Measurements from ENCODE around the gene ABCC4.
"Not testable (repeated sequence)": the region's sequence is repeated elsewhere in the genome, so short reads cannot be mapped to it uniquely, and the experiment has no call there.

Gene ABCC4

DNA sequence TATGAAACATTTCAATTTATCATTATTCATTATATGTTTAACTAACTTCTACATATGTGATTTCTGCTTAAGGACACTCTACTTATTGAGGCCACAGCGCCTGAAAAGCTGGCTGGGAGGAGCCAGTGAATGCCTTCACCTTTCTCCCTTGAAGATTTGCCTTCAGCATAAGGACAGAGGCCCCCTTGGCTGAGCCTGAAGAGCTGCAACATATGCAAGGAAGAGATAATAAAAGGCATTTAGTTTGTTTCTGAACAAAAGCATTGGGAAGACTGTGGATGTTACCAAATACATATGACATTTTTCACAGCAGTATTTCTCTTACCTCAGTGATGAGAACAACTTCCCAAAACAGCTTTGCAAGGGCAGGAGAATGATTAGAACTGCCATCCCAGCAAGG lies 92.1 kb downstream of the ABCC4 start:
- TF ChIP-seq BHLHE40 (IDR thresholded peaks at IDR 0.05; ENCODE audit: borderline replicate concordance) (no peak), ELF4 (IDR thresholded peaks at IDR 0.05) (no peak), FOXK2 (IDR thresholded peaks at IDR 0.05) (no peak), SUZ12 (IDR thresholded peaks at IDR 0.05) (no peak), TARDBP (IDR thresholded peaks at IDR 0.05) (no peak), CTBP1 (IDR thresholded peaks at IDR 0.05; ENCODE audit: borderline replicate concordance) (no peak), FOXM1 (IDR thresholded peaks at IDR 0.05; ENCODE audit: borderline replicate concordance) (no peak), LEF1 (IDR thresholded peaks at IDR 0.05; ENCODE audit: borderline replicate concordance) (no peak), SP1 (IDR thresholded peaks at IDR 0.05) (no peak), ZNF384 (IDR thresholded peaks at IDR 0.05) (no peak), FOXA1 (IDR thresholded peaks at IDR 0.05) (no peak)
- TF ChIP-seq, protein P1, sequence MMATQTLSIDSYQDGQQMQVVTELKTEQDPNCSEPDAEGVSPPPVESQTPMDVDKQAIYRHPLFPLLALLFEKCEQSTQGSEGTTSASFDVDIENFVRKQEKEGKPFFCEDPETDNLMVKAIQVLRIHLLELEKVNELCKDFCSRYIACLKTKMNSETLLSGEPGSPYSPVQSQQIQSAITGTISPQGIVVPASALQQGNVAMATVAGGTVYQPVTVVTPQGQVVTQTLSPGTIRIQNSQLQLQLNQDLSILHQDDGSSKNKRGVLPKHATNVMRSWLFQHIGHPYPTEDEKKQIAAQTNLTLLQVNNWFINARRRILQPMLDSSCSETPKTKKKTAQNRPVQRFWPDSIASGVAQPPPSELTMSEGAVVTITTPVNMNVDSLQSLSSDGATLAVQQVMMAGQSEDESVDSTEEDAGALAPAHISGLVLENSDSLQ (IDR thresholded peaks at IDR 0.05), result no peak
- ChIA-PET CTCF (interaction anchor here (1.3 kb wide), 1 partner anchor 19 kb away, joined by 3 read pairs; no protein-coding TSS in a partner anchor), POLR2A (no interaction called here)
- DNase-seq (ENCODE audit: extremely low spot score), result no peak

DNA sequence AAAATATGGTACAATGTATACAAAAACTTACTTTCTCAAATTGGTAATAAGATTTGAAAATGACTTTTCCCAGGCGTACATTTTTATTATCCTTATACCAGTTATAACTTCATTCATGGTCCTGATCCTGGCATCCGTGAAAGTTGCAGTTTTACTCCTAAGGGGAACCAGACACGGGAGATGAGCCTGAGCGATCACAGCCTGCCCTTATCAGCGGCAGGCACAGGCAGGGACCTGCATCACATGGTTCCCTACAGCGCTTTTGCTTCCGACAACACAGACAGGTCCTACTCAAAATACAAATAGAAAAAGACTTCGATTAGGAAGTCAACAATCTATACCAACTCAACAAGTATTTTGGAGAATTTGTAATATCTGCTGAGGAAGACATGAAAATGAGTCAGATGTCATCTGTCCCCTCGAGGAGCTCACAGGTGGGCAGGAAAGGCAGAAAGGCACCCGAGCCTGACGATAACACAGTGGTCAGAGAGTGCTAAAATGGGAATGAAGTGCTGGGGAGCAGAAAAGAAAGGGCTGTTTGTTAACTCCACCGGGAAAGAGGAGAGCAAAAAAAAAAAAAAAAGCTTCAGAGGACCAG lies 93.4 kb downstream of the ABCC4 start:
- no peak for DNase-seq (ENCODE audit: extremely low spot score)
- POLR2A ChIA-PET, result no interaction called here
- CTCF ChIA-PET, result no interaction called here
- TF ChIP-seq ARNT (IDR thresholded peaks at IDR 0.05) (no peak), FOXM1 (IDR thresholded peaks at IDR 0.05; ENCODE audit: borderline replicate concordance) (no peak), ELF4 (IDR thresholded peaks at IDR 0.05) (no peak), ZNF384 (IDR thresholded peaks at IDR 0.05) (no peak), SUZ12 (IDR thresholded peaks at IDR 0.05) (no peak), L3MBTL2 (conservative IDR thresholded peaks at IDR 0.05) (no peak), BHLHE40 (IDR thresholded peaks at IDR 0.05; ENCODE audit: borderline replicate concordance) (no peak), HDGF (IDR thresholded peaks at IDR 0.05; ENCODE audit: borderline replicate concordance) (no peak), NFRKB (IDR thresholded peaks at IDR 0.05) (no peak), LEF1 (IDR thresholded peaks at IDR 0.05; ENCODE audit: borderline replicate concordance) (no peak), CTBP1 (IDR thresholded peaks at IDR 0.05; ENCODE audit: borderline replicate concordance) (no peak), FOXA1 (IDR thresholded peaks at IDR 0.05) (no peak), TARDBP (IDR thresholded peaks at IDR 0.05) (no peak), SP1 (IDR thresholded peaks at IDR 0.05) (no peak)
- TF ChIP-seq, protein P1 (IDR thresholded peaks at IDR 0.05), result no peak

DNA sequence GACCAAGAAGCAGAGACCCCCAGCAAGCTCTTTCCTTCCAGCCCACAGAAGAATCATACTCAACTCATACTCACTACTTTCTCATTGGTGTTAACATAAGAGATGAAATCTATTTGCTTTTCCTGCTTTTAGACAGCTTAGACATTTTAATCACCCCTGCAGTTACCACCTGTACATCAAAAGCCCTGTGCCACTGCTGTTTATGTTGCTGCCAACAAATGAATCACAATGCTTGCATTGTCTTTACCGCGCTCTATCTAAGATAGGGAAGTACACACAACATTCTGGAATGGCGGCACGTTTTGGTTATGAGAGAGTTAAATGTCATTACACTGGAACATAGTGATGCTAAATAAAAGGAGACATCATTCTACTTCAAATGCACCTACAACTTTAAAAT lies 95.1 kb downstream of the ABCC4 start:
- DNase-seq (ENCODE audit: extremely low spot score), result no peak
- TF ChIP-seq NFRKB (IDR thresholded peaks at IDR 0.05), result no peak
- no peak for TF ChIP-seq SP1 (IDR thresholded peaks at IDR 0.05)
- no peak for TF ChIP-seq ARNT (IDR thresholded peaks at IDR 0.05)
- TF ChIP-seq L3MBTL2 (conservative IDR thresholded peaks at IDR 0.05), result no peak
- TF ChIP-seq ZNF384 (IDR thresholded peaks at IDR 0.05), result no peak
- no peak for TF ChIP-seq TARDBP (IDR thresholded peaks at IDR 0.05)
- TF ChIP-seq ELF4 (IDR thresholded peaks at IDR 0.05), result no peak
- TF ChIP-seq FOXM1 (IDR thresholded peaks at IDR 0.05; ENCODE audit: borderline replicate concordance), result no peak
- no peak for TF ChIP-seq SUZ12 (IDR thresholded peaks at IDR 0.05)
- TF ChIP-seq, protein P1 (IDR thresholded peaks at IDR 0.05), result no peak
- POLR2A ChIA-PET, result no interaction called here
- CTCF ChIA-PET, result no interaction called here

- no peak for DNase-seq (ENCODE audit: extremely low spot score)
- ChIA-PET POLR2A (no interaction called here), CTCF (no interaction called here)
- no peak for TF ChIP-seq BHLHE40 (IDR thresholded peaks at IDR 0.05; ENCODE audit: borderline replicate concordance)
- TF ChIP-seq L3MBTL2 (conservative IDR thresholded peaks at IDR 0.05), result no peak
- no peak for TF ChIP-seq ARNT (IDR thresholded peaks at IDR 0.05)
- no peak for TF ChIP-seq HDGF (IDR thresholded peaks at IDR 0.05; ENCODE audit: borderline replicate concordance)
- TF ChIP-seq ZNF384 (IDR thresholded peaks at IDR 0.05), result no peak
Measured at GRCh38 chr13:95204231-95204765, 97.0 kb downstream of the ABCC4 start.

DNA sequence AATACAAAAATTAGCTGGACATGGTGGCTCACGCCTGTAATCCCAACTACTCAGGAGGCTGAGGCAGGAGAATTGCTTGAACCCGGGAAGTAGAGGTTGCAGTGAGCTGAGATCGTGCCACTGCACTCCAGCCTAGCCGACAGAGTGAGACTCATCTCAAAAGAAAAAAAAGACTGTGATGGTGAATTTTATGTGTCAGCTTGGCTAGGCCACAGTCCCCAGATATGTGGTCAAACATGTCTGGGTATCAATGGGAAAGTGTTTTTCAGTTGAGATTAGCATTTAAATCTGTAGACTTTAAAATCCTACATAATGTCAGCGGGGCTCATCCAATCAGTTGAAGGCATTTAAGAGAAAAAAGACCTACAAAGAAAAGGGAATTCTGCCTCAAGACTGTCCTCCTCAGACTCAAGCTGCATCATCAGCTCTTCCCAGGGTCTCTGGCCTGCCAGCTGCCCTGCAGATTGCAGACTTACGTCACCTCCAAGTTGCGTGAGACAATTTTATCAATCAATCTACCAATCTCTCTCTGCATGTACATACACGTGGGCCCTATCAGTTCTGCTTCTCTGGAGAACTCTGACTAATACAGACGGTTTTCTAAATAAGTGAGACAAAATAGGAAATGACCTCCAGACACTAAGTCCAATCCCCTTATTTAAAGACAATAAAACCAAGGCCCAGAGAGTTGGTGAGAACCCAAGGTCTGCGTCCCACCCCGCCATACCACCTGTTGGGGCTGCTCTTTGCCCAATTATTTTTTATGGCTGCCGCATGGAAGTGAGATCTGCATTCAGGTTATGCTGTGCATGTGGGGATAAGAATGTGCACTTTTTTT lies 99.2 kb downstream of the ABCC4 start:
- no peak for DNase-seq (ENCODE audit: extremely low spot score)
- TF ChIP-seq, protein P1 (IDR thresholded peaks at IDR 0.05), result no peak
- TF ChIP-seq HDGF (IDR thresholded peaks at IDR 0.05; ENCODE audit: borderline replicate concordance), result no peak
- no peak for TF ChIP-seq BHLHE40 (IDR thresholded peaks at IDR 0.05; ENCODE audit: borderline replicate concordance)
- TF ChIP-seq CTBP1 (IDR thresholded peaks at IDR 0.05; ENCODE audit: borderline replicate concordance), result no peak
- TF ChIP-seq ARNT (IDR thresholded peaks at IDR 0.05), result no peak
- TF ChIP-seq ELF4 (IDR thresholded peaks at IDR 0.05), result no peak
- no peak for TF ChIP-seq TARDBP (IDR thresholded peaks at IDR 0.05)
- TF ChIP-seq LEF1 (IDR thresholded peaks at IDR 0.05; ENCODE audit: borderline replicate concordance), result no peak
- TF ChIP-seq L3MBTL2 (conservative IDR thresholded peaks at IDR 0.05), result no peak
- TF ChIP-seq FOXM1 (IDR thresholded peaks at IDR 0.05; ENCODE audit: borderline replicate concordance), result no peak
- no peak for TF ChIP-seq SUZ12 (IDR thresholded peaks at IDR 0.05)
- no peak for TF ChIP-seq FOXA1 (IDR thresholded peaks at IDR 0.05)
- no peak for TF ChIP-seq ZNF384 (IDR thresholded peaks at IDR 0.05)
- TF ChIP-seq FOXK2 (IDR thresholded peaks at IDR 0.05), result no peak
- no peak for TF ChIP-seq NFRKB (IDR thresholded peaks at IDR 0.05)
- TF ChIP-seq SP1 (IDR thresholded peaks at IDR 0.05), result no peak
- ChIA-PET CTCF (no interaction called here), POLR2A (no interaction called here)

DNA sequence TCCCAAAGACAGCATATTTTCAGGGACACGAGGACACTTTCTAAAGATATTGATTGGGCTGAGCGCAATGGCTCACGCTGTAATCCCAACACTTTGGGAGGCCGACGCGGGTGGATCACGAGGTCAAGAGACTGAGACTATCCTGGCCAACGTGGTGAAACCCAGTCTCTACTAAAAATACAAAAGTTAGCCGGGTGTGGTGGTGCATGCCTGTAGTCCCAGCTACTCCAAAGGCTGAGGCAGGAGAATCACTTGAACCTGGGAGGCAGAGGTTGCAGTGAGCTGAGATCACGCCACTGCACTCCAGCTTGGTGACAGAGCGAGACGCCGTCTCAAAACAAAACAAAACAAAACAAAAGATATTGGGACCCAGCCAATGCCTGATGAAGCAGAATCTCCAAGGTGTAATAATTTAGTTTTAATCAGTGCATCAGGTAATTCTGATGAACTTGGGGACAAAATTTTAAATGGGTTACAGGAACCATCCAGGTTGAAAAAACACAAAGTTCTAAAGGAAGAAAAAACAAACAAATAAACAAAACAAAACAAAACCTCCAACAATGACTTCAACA lies 100.8 kb downstream of the ABCC4 start:
- not testable (repeated sequence) for DNase-seq (ENCODE audit: extremely low spot score)

More for the DNA sequence above, 100.8 kb downstream of the ABCC4 start:
- CTCF ChIA-PET, POLR2A ChIA-PET: not testable (repeated sequence)

Data from HEK293T (cell line).